MM.1S (cell line): Measurements from ENCODE around the gene ZNF658.
"Not testable (repeated sequence)": the region's sequence is repeated elsewhere in the genome, so short reads cannot be mapped to it uniquely, and the experiment has no call there.

Experiments
- EZH2 ChIP-seq: fragments of 300-600 bp; sonication (generic); optimal IDR thresholded peaks from 2 replicates; pipeline ENCODE3; 2017; ENCODE audit warnings: low read depth, mild to moderate bottlenecking, antibody characterized with exemption, low read length, mixed read lengths
- EZH2phosphoT487 ChIP-seq: fragments of 300-600 bp; sonication (generic); IDR thresholded peaks from 2 replicates; pipeline ENCODE4 v1.6.1; 2018; ENCODE audit warnings: antibody characterized with exemption, low read length
- TF ChIP-seq, protein P1 (sequence below): fragments of 300-600 bp; sonication (generic); IDR thresholded peaks from 2 replicates; pipeline ENCODE4 v1.5.1; 2016; ENCODE audit warnings: antibody characterized with exemption, low read length, mixed read lengths

- TF ChIP-seq, protein P1, sequence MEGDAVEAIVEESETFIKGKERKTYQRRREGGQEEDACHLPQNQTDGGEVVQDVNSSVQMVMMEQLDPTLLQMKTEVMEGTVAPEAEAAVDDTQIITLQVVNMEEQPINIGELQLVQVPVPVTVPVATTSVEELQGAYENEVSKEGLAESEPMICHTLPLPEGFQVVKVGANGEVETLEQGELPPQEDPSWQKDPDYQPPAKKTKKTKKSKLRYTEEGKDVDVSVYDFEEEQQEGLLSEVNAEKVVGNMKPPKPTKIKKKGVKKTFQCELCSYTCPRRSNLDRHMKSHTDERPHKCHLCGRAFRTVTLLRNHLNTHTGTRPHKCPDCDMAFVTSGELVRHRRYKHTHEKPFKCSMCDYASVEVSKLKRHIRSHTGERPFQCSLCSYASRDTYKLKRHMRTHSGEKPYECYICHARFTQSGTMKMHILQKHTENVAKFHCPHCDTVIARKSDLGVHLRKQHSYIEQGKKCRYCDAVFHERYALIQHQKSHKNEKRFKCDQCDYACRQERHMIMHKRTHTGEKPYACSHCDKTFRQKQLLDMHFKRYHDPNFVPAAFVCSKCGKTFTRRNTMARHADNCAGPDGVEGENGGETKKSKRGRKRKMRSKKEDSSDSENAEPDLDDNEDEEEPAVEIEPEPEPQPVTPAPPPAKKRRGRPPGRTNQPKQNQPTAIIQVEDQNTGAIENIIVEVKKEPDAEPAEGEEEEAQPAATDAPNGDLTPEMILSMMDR: not testable (repeated sequence)
- TF ChIP-seq EZH2, EZH2phosphoT487: not testable (repeated sequence)
Measured at GRCh38 chr9:66901141-66901540, 616 bp downstream of the ZNF658 start.
